GM12878 (cell line): ENCODE data around the gene STK11. TPM values are rescaled to one million over a fixed set of nuclear protein-coding genes. Genes with fewer than 3 reads are reported as not detected.

Experiments
- ATAC-seq: fragments of 200-7000 bp; cut with Tn5 transposase; 3 replicates; pipeline ENCODE4 v1.9.1; 2020; ENCODE audit warnings: mild to moderate bottlenecking, moderate library complexity
- BruUV-seq: library from RNA; stranded (reverse); fragments of 400-500 nt; replicated peaks from 2 replicates; lab custom pipeline; 2021; lab: Mats Ljungman, UMichigan
- CTCF ChIA-PET: fragments of 300-600 bp; sonication (Branson Sonifier 250); formaldehyde crosslinking; extraction: SDS; loops from one replicate; lab custom pipeline; 2021; ENCODE audit warnings: inconsistent platforms; lab: Yijun Ruan, JAX
- POLR2A ChIA-PET: fragments of 350-600 bp; formaldehyde crosslinking; extraction: SDS; loops from one replicate; lab custom pipeline; 2021; ENCODE audit warnings: inconsistent platforms; lab: Charles Lee
- RAD21 ChIA-PET: fragments of 300-600 bp; sonication (Branson Sonifier 250); formaldehyde crosslinking; loops from one replicate; lab custom pipeline; 2023; ENCODE audit warnings: antibody characterized with exemption; ENCODE audit not compliant: unreplicated experiment; lab: Charles Lee
- SMC1A ChIA-PET: fragments of 300-600 bp; sonication (Branson Sonifier 250); formaldehyde crosslinking; loops from one replicate; lab custom pipeline; 2023; ENCODE audit not compliant: unreplicated experiment, uncharacterized antibody; lab: Charles Lee
- DNase-seq: peaks from one replicate; pipeline ENCODE4 v3.0.0-alpha.2; 2011; ENCODE audit warnings: low read depth, low spot score
- FAIRE-seq: peaks from 3 replicates; lab custom pipeline; 2011; peaks lifted over from hg19 to GRCh38; lab: Jason Lieb, UNC
- H2AFZ ChIP-seq: 2 replicates; pipeline ENCODE4 v1.6.0; 2011; ENCODE audit warnings: low read depth, low read length, control low read depth; ENCODE audit not compliant: control insufficient read depth
- H3K27ac ChIP-seq: 2 replicates; pipeline ENCODE4 v1.5.1; 2011; ENCODE audit warnings: control low read depth; ENCODE audit not compliant: control insufficient read depth, insufficient read depth
- H3K27me3 ChIP-seq, 2 experiments: replicated peaks in 1 of 2; 2 replicates each; pipeline versions ENCODE4 v1.6.0 to v1.6.1; 2011; ENCODE audit warnings: low read length in 1 of 2; ENCODE audit not compliant: control insufficient read depth in 2 of 2, insufficient read depth in 2 of 2
- H3K36me3 ChIP-seq, 2 experiments: 2 replicates each; pipeline ENCODE4 v1.5.1; 2011; ENCODE audit warnings: low read length in 1 of 2; ENCODE audit not compliant: control insufficient read depth in 2 of 2, insufficient read depth in 2 of 2
- H3K4me1 ChIP-seq: 2 replicates; pipeline ENCODE4 v1.6.1; 2011; ENCODE audit warnings: mild to moderate bottlenecking, low read length, moderate library complexity, mixed read lengths; ENCODE audit not compliant: control insufficient read depth, insufficient read depth
- H3K4me2 ChIP-seq: 2 replicates; pipeline ENCODE4 v1.6.0; 2011; ENCODE audit warnings: control low read depth; ENCODE audit not compliant: control insufficient read depth, insufficient read depth
- H3K4me3 ChIP-seq: fragments of 200-600 bp; sonication (generic); 2 replicates; pipeline ENCODE4 v1.5.1; 2016
- H3K79me2 ChIP-seq: 2 replicates; pipeline ENCODE4 v1.6.0; 2011; ENCODE audit warnings: low read length; ENCODE audit not compliant: control insufficient read depth, insufficient read depth
- H3K9ac ChIP-seq: 2 replicates; pipeline ENCODE4 v1.8.0; 2011; ENCODE audit warnings: low read length, control low read depth, mixed read lengths; ENCODE audit not compliant: control insufficient read depth, insufficient read depth
- H3K9me3 ChIP-seq: replicated peaks from 3 replicates; pipeline ENCODE4 v1.5.1; 2011; ENCODE audit warnings: mild to moderate bottlenecking, low read length; ENCODE audit not compliant: control insufficient read depth, insufficient read depth
- H4K20me1 ChIP-seq: 2 replicates; pipeline ENCODE4 v1.6.0; 2011; ENCODE audit not compliant: control insufficient read depth, insufficient read depth
- BACH1 ChIP-seq: fragments of 450-650 bp; IDR thresholded peaks from 2 replicates; pipeline ENCODE4 v1.6.1; 2017; ENCODE audit warnings: mild to moderate bottlenecking, borderline replicate concordance
- KAT2A ChIP-seq: conservative IDR thresholded peaks from 2 replicates; pipeline ENCODE4 v1.6.1; 2011; ENCODE audit warnings: low read depth, low read length; ENCODE audit not compliant: control insufficient read depth
- LARP7 ChIP-seq: fragments of 450-650 bp; IDR thresholded peaks from 2 replicates; pipeline ENCODE4 v1.6.1; 2017; ENCODE audit warnings: mild to moderate bottlenecking
- MEF2B ChIP-seq: fragments of 450-650 bp; IDR thresholded peaks from 2 replicates; pipeline ENCODE4 v1.6.1; 2018; ENCODE audit warnings: mild to moderate bottlenecking, moderate library complexity; ENCODE audit not compliant: partially characterized antibody, poor library complexity, severe bottlenecking
- MTA3 ChIP-seq: IDR thresholded peaks from 2 replicates; pipeline ENCODE4 v1.6.1; 2012; ENCODE audit warnings: low read length, inconsistent platforms, borderline replicate concordance
- NBN ChIP-seq: fragments of 450-650 bp; IDR thresholded peaks from 2 replicates; pipeline ENCODE4 v1.6.1; 2016
- NFYA ChIP-seq: IDR thresholded peaks from 2 replicates; pipeline ENCODE4 v1.6.1; 2011; ENCODE audit warnings: low read depth, mild to moderate bottlenecking, low read length, improper control_type of control experiment, borderline replicate concordance
- RUNX3 ChIP-seq: IDR thresholded peaks from 2 replicates; pipeline ENCODE4 v1.6.1; 2012; ENCODE audit warnings: low read length, inconsistent platforms
- SMAD5 ChIP-seq: IDR thresholded peaks from 2 replicates; pipeline ENCODE4 v1.6.1; 2016; ENCODE audit warnings: antibody characterized with exemption, low read depth
- SMARCA5 ChIP-seq: fragments of 450-650 bp; IDR thresholded peaks from 2 replicates; pipeline ENCODE4 v1.6.1; 2017; ENCODE audit warnings: mild to moderate bottlenecking
- SP1 ChIP-seq: IDR thresholded peaks from one replicate; pipeline ENCODE4 v1.6.1; 2011; ENCODE audit warnings: low read depth, low read length
- STAT1 ChIP-seq: fragments of 450-650 bp; conservative IDR thresholded peaks from 2 replicates; pipeline ENCODE4 v1.6.1; 2014; ENCODE audit warnings: antibody characterized with exemption, mild to moderate bottlenecking
- SUPT20H ChIP-seq: IDR thresholded peaks from 2 replicates; pipeline ENCODE4 v1.6.1; 2011; ENCODE audit warnings: low read depth, mild to moderate bottlenecking, low read length, moderate library complexity, borderline replicate concordance; ENCODE audit not compliant: control insufficient read depth
- ZNF622 ChIP-seq: fragments of 450-650 bp; IDR thresholded peaks from 2 replicates; pipeline ENCODE4 v1.6.1; 2017; ENCODE audit warnings: mild to moderate bottlenecking, inconsistent platforms
- WGBS: methylation state at CpG from one replicate; pipeline ENCODE4 v1.1.6; 2016; ENCODE audit warnings: low lambda C conversion rate; ENCODE audit not compliant: insufficient replicate concordance, insufficient coverage; ENCODE audit errors: missing lambda C conversion rate; 5-methylcytosine and 5-hydroxymethylcytosine counted together
- in situ Hi-C: fragments of 300-500 bp; cut with MboI; formaldehyde crosslinking; loops from 9 replicates; pipeline ENCODE4 v1.14.3; 2018; ENCODE audit warnings: mixed read lengths
- intact Hi-C: fragments of 100-400 bp; cut with micrococcal nuclease; formaldehyde crosslinking; loops from one replicate; pipeline ENCODE4 v1.14.2; 2022; ENCODE audit not compliant: unreplicated experiment
- polyA plus RNA-seq, 11 experiments: library from polyadenylated mRNA; depleted of rRNA in 4 of 11; unstranded in 6 of 11; stranded (reverse) in 5 of 11; fragments of >200 nt; fragmentation: Nextera tagmentation in 4 of 11; fragmentation: Illumina TruSeq in 1 of 11; extraction: Ambion mirVana in 4 of 11; extraction: Trizol in 1 of 11; gene quantifications; 1 replicate in 1 of 11; 2 replicates in 10 of 11; pipeline versions ENCODE4 v1.2.1 to v1.2.3, GENCODE V29; 2011 to 2016; ENCODE audit warnings: inconsistent platforms in 2 of 11, missing spikeins in 2 of 11, low read depth in 1 of 11
- total RNA-seq, 4 experiments: library from RNA; depleted of rRNA in 3 of 4; stranded (reverse); fragments of >200 nt in 3 of 4; fragmentation: Illumina TruSeq in 1 of 4; extraction: Trizol in 1 of 4; gene quantifications; 2 replicates each; pipeline versions ENCODE4 v1.2.1 to v1.2.3, GENCODE V29; 2013 to 2021
- TF ChIP-seq, protein P1 (sequence below): fragments of 450-650 bp; IDR thresholded peaks from 2 replicates; pipeline ENCODE4 v1.6.1; 2016; ENCODE audit warnings: mild to moderate bottlenecking
- TF ChIP-seq, protein P2 (sequence below): fragments of 450-650 bp; IDR thresholded peaks from 2 replicates; pipeline ENCODE4 v1.6.1; 2018; ENCODE audit warnings: mild to moderate bottlenecking, low read depth, moderate library complexity; ENCODE audit not compliant: partially characterized antibody
- TF ChIP-seq, protein P3 (sequence below), 3 experiments: IDR thresholded peaks in 2 of 3; conservative IDR thresholded peaks in 1 of 3; 2 replicates each; pipeline ENCODE4 v1.5.1; 2011; ENCODE audit warnings: low read depth in 3 of 3, low read length in 3 of 3, mild to moderate bottlenecking in 3 of 3, control low read depth in 2 of 3, moderate library complexity in 2 of 3, inconsistent platforms in 1 of 3, mixed read lengths in 1 of 3; ENCODE audit not compliant: control insufficient read depth in 2 of 3, insufficient read depth in 1 of 3; ENCODE audit errors: extremely low read depth in 1 of 3

STK11 gene
- total and polyA plus RNA-seq, 10 of the 15 experiments (the other 5 are each of a cell fraction or from before 2014, with no cell fraction given): 0.33 to 71.0 (median 23.8) TPM

DNA sequence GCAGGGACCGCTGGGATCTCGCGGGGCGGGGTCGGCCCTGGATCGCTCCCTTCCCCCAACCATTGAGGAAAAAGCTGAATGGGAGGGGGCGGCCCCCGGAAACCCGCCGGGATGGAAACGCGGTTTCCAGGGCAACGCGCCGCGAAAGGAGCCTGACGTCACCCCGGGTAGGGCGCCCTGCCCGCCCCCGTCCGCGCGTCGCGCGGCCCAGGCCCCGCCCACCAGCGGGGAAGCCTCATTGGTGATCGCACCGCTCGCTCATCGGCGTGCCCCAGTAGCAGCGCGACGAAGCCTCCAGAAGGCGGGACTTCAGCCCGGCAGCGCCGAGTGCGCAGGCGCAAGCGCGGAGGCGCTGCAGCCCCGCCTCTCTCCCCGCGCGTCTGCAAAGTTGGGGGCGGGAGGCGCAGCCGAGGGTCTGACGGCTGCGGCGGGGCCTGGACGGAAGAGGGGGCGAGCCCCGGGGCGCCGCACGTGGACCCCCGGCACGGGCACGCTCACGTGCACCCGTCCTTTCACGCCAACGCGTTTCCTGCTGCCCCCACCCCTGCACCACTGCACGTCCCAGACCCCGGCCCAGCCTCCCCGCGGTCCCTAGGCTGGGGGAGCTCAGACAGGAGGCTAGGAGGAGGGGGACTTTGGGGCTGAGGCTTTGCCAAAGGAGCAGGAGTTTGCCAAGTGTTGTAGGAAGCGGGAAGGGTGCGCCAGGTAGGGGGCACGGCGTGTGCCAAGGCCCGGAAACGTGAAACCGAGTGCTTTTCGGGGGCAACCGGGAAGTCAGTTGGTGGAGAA lies 55.4 kb downstream of the STK11 start (continued):
- TF ChIP-seq ZNF622: no peak
- TF ChIP-seq STAT1: no peak
- peak; percentile 63; the same call in 1 of the 2 replicates for TF ChIP-seq LARP7
- no peak; the same call in 1 of the 2 replicates for TF ChIP-seq NFYA
- 0 out of 2 replicates have a peak, but pooled peaks have one; percentile 19 for TF ChIP-seq SMARCA5
- TF ChIP-seq RUNX3: no peak
- no peak for TF ChIP-seq MEF2B

DNA sequence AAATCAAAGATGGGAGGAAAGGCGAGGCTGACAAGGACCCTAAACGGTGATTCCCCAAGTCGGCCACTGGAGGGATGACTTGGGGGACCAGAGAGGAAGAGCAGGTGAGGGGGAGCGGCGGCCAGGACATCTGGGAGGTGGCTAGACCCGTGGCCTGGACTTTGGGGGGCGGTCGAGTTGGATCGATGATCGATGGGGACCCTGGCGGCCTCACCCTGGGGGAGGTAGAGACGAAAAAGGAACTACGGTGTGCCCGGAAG lies 55.9 kb downstream of the STK11 start:
- DNase-seq (no peak), ATAC-seq (no peak), FAIRE-seq (no peak)
- H3K9me3 ChIP-seq: no peaks in the 10 kb centered on the region
- H3K4me1 ChIP-seq: peaks cover 58% of the 10 kb centered on the region
- in situ Hi-C loops (loop anchor here (10.0 kb wide), 1 partner anchor 823 kb away; no protein-coding TSS in a partner anchor), intact Hi-C loops (no loop called here)
- H3K79me2 ChIP-seq: peaks cover 35% of the 10 kb centered on the region
- H3K27ac ChIP-seq: peak overlapping the region; percentile 91
- CTCF ChIA-PET: interaction anchor here (1.5 to 2.5 kb wide), 2 partner anchors 8 to 17 kb away, joined by 11 to 16 read pairs; no protein-coding TSS in a partner anchor
- RAD21 ChIA-PET: interaction anchor here (3.8 kb wide), 1 partner anchor 17 kb away, joined by 24 read pairs; no protein-coding TSS in a partner anchor
- under 1% methylated on average over 14 of the region's 14 CpGs for WGBS
- SMC1A ChIA-PET: interaction anchor here (1.0 to 1.8 kb wide), 3 partner anchors 8 to 213 kb away, joined by 3 to 6 read pairs (median 5); no protein-coding TSS in a partner anchor
- H3K4me3 ChIP-seq: peak overlapping the region; percentile 92
- no peak overlapping the region; the same call in 1 of the 2 replicates for H2AFZ ChIP-seq
- peaks cover 0 to 7% of the 10 kb centered on the region in 2 experiments; a peak in 3 of 4 replicates for H3K36me3 ChIP-seq
- BruUV-seq: no TSS peak
- H3K9ac ChIP-seq: peak overlapping the region; percentile 77
- no peaks in the 10 kb centered on the region for H3K27me3 ChIP-seq
- POLR2A ChIA-PET: interaction anchor here (0.8 to 3.6 kb wide), 4 partner anchors 9 to 14 kb away, joined by 4 to 29 read pairs (median 7); partner anchors contain the start of gene FAM174C
- H3K4me2 ChIP-seq: peak overlapping the region; percentile 97
- H4K20me1 ChIP-seq: no peaks in the 10 kb centered on the region
- TF ChIP-seq NBN: peak; percentile 75; the same call in 1 of the 2 replicates
- TF ChIP-seq BACH1: no peak
- TF ChIP-seq SMAD5: no peak
- TF ChIP-seq, protein P1, sequence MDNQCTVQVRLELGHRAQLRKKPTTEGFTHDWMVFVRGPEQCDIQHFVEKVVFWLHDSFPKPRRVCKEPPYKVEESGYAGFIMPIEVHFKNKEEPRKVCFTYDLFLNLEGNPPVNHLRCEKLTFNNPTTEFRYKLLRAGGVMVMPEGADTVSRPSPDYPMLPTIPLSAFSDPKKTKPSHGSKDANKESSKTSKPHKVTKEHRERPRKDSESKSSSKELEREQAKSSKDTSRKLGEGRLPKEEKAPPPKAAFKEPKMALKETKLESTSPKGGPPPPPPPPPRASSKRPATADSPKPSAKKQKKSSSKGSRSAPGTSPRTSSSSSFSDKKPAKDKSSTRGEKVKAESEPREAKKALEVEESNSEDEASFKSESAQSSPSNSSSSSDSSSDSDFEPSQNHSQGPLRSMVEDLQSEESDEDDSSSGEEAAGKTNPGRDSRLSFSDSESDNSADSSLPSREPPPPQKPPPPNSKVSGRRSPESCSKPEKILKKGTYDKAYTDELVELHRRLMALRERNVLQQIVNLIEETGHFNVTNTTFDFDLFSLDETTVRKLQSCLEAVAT: peak; percentile 89
- no peak for TF ChIP-seq SP1
- no peak for TF ChIP-seq SUPT20H
- TF ChIP-seq KAT2A: no peak
- TF ChIP-seq MTA3: no peak
- TF ChIP-seq, protein P2, sequence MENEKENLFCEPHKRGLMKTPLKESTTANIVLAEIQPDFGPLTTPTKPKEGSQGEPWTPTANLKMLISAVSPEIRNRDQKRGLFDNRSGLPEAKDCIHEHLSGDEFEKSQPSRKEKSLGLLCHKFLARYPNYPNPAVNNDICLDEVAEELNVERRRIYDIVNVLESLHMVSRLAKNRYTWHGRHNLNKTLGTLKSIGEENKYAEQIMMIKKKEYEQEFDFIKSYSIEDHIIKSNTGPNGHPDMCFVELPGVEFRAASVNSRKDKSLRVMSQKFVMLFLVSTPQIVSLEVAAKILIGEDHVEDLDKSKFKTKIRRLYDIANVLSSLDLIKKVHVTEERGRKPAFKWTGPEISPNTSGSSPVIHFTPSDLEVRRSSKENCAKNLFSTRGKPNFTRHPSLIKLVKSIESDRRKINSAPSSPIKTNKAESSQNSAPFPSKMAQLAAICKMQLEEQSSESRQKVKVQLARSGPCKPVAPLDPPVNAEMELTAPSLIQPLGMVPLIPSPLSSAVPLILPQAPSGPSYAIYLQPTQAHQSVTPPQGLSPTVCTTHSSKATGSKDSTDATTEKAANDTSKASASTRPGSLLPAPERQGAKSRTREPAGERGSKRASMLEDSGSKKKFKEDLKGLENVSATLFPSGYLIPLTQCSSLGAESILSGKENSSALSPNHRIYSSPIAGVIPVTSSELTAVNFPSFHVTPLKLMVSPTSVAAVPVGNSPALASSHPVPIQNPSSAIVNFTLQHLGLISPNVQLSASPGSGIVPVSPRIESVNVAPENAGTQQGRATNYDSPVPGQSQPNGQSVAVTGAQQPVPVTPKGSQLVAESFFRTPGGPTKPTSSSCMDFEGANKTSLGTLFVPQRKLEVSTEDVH: no peak
- TF ChIP-seq, protein P3, sequence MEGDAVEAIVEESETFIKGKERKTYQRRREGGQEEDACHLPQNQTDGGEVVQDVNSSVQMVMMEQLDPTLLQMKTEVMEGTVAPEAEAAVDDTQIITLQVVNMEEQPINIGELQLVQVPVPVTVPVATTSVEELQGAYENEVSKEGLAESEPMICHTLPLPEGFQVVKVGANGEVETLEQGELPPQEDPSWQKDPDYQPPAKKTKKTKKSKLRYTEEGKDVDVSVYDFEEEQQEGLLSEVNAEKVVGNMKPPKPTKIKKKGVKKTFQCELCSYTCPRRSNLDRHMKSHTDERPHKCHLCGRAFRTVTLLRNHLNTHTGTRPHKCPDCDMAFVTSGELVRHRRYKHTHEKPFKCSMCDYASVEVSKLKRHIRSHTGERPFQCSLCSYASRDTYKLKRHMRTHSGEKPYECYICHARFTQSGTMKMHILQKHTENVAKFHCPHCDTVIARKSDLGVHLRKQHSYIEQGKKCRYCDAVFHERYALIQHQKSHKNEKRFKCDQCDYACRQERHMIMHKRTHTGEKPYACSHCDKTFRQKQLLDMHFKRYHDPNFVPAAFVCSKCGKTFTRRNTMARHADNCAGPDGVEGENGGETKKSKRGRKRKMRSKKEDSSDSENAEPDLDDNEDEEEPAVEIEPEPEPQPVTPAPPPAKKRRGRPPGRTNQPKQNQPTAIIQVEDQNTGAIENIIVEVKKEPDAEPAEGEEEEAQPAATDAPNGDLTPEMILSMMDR (IDR thresholded peaks at IDR 0.05 in 2 of 3, conservative IDR thresholded peaks at IDR 0.05 in 1 of 3; ENCODE audit: control insufficient read depth in 2 of 3, extremely low read depth in 1 of 3, insufficient read depth in 1 of 3, low read depth in 3 of 3, low read length in 3 of 3): peak in 1 of 3 experiments; percentile 21; a peak in 1 of 6 replicates
